SU-DHL-6 (cell line): ENCODE measurements around the gene DOK7.

Experiments
- H2AFZ ChIP-seq: fragments of 200-600 bp; sonication (generic); 2 replicates; pipeline ENCODE4 v1.6.1; 2014; ENCODE audit warnings: low read depth, mild to moderate bottlenecking, moderate library complexity, mixed read lengths, antibody characterized with exemption, low read length; ENCODE audit not compliant: severe bottlenecking
- H3F3A ChIP-seq: fragments of 200-600 bp; shearing (Covaris generic); 2 replicates; pipeline ENCODE4 v1.6.0; 2016; ENCODE audit warnings: antibody characterized with exemption, mild to moderate bottlenecking; ENCODE audit not compliant: insufficient read depth
- H3K27ac ChIP-seq: fragments of 200-600 bp; sonication (generic); 2 replicates; pipeline ENCODE4 v1.5.1; 2016; ENCODE audit warnings: low read depth, mild to moderate bottlenecking, low read length, moderate library complexity, mixed read lengths
- H3K27me3 ChIP-seq: fragments of 200-600 bp; sonication (generic), shearing (Covaris generic); 2 replicates; pipeline ENCODE4 v1.6.0; 2014; ENCODE audit warnings: mild to moderate bottlenecking, low read length
- H3K36me3 ChIP-seq: fragments of 200-600 bp; sonication (generic); 2 replicates; pipeline ENCODE4 v1.6.1; 2014; ENCODE audit warnings: mild to moderate bottlenecking, low read length, mixed read lengths
- H3K4me2 ChIP-seq: fragments of 300-600, 200-600 bp; shearing (Covaris generic), sonication (generic); 2 replicates; pipeline ENCODE4 v1.6.0; 2014; ENCODE audit warnings: low read length, low read depth, mild to moderate bottlenecking; ENCODE audit not compliant: poor library complexity, severe bottlenecking
- H3K4me3 ChIP-seq: fragments of 200-600 bp; sonication (generic); 2 replicates; pipeline ENCODE4 v1.5.1; 2014; ENCODE audit warnings: antibody characterized with exemption, low read length, mild to moderate bottlenecking, mixed read lengths; ENCODE audit not compliant: insufficient read depth, poor library complexity, severe bottlenecking
- H3K79me2 ChIP-seq: fragments of 200-600 bp; sonication (generic); 2 replicates; pipeline ENCODE4 v1.6.1; 2014; ENCODE audit warnings: mild to moderate bottlenecking, low read length, moderate library complexity; ENCODE audit not compliant: insufficient read depth
- H3K9ac ChIP-seq: fragments of 200-600 bp; sonication (generic); 2 replicates; pipeline ENCODE4 v1.7.0; 2014; ENCODE audit warnings: mild to moderate bottlenecking, low read length
- H3K9me2 ChIP-seq: fragments of 200-600 bp; sonication (generic); replicated peaks from 2 replicates; pipeline ENCODE4 v1.6.1; 2014; ENCODE audit warnings: low read length; ENCODE audit not compliant: insufficient read depth
- H3K9me3 ChIP-seq: fragments of 200-600 bp; sonication (generic); 2 replicates; pipeline ENCODE4 v1.6.1; 2014; ENCODE audit warnings: low read length, mixed read lengths; ENCODE audit not compliant: insufficient read depth
- H4K20me1 ChIP-seq: fragments of 200-600 bp; sonication (generic); 2 replicates; pipeline ENCODE4 v1.6.1; 2014; ENCODE audit warnings: low read depth, mild to moderate bottlenecking, antibody characterized with exemption, low read length, moderate library complexity, mixed read lengths
- EZH2phosphoT487 ChIP-seq: fragments of 200-600 bp; sonication (generic), shearing (Covaris generic); conservative IDR thresholded peaks from 2 replicates; pipeline ENCODE4 v1.6.1; 2018; ENCODE audit warnings: mild to moderate bottlenecking, antibody characterized with exemption, low read length, moderate library complexity, mixed read lengths
- TF ChIP-seq, protein P1 (sequence below): fragments of 200-600 bp; sonication (generic); IDR thresholded peaks from one replicate; pipeline ENCODE4 v1.5.1; 2017; ENCODE audit warnings: antibody characterized with exemption, mild to moderate bottlenecking, low read length, moderate library complexity; ENCODE audit not compliant: insufficient read depth, poor library complexity, severe bottlenecking

Gene DOK7

DNA sequence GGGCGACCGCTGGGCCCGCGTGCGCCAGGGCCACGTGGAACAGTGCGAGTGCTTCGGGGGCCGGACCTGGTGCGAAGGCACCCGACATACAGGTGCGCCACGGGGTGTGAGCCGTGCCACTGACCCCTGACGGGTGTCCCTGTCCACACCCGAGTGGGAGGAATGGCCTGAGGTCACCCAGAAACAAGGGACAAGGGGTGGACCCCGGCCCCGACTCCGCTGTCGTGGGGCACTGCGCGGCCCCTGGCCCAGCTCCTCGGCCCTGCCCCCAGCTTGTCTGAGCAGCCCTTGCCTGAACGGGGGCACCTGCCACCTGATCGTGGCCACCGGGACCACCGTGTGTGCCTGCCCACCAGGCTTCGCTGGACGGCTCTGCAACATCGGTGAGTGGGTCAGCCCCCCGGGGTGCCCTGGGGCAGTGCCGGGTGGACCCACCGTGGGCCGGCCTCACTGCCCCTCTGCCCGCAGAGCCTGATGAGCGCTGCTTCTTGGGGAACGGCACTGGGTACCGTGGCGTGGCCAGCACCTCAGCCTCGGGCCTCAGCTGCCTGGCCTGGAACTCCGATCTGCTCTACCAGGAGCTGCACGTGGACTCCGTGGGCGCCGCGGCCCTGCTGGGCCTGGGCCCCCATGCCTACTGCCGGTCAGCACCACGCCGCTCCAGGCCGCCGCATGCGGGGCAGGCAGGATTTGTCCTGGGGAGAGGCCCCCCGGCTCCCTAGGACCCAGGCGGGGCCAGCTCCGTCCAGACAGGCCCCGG lies 18.6 kb upstream of the DOK7 start:
- H3K4me2 ChIP-seq = no peak overlapping the region
- H3F3A ChIP-seq = no peaks in the 10 kb centered on the region
- no peak overlapping the region for H3K27ac ChIP-seq
- no peak overlapping the region for H2AFZ ChIP-seq
- no peaks in the 10 kb centered on the region for H3K36me3 ChIP-seq
- no peaks in the 10 kb centered on the region for H3K27me3 ChIP-seq
- no peaks in the 10 kb centered on the region for H4K20me1 ChIP-seq
- no peaks in the 10 kb centered on the region for H3K9me2 ChIP-seq
- H3K9ac ChIP-seq = no peak overlapping the region
- no peaks in the 10 kb centered on the region for H3K9me3 ChIP-seq
- no peak for TF ChIP-seq EZH2phosphoT487
- TF ChIP-seq, protein P1, sequence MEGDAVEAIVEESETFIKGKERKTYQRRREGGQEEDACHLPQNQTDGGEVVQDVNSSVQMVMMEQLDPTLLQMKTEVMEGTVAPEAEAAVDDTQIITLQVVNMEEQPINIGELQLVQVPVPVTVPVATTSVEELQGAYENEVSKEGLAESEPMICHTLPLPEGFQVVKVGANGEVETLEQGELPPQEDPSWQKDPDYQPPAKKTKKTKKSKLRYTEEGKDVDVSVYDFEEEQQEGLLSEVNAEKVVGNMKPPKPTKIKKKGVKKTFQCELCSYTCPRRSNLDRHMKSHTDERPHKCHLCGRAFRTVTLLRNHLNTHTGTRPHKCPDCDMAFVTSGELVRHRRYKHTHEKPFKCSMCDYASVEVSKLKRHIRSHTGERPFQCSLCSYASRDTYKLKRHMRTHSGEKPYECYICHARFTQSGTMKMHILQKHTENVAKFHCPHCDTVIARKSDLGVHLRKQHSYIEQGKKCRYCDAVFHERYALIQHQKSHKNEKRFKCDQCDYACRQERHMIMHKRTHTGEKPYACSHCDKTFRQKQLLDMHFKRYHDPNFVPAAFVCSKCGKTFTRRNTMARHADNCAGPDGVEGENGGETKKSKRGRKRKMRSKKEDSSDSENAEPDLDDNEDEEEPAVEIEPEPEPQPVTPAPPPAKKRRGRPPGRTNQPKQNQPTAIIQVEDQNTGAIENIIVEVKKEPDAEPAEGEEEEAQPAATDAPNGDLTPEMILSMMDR = no peak
- H3K79me2 ChIP-seq = no peaks in the 10 kb centered on the region
- H3K4me3 ChIP-seq = no peak overlapping the region

DNA sequence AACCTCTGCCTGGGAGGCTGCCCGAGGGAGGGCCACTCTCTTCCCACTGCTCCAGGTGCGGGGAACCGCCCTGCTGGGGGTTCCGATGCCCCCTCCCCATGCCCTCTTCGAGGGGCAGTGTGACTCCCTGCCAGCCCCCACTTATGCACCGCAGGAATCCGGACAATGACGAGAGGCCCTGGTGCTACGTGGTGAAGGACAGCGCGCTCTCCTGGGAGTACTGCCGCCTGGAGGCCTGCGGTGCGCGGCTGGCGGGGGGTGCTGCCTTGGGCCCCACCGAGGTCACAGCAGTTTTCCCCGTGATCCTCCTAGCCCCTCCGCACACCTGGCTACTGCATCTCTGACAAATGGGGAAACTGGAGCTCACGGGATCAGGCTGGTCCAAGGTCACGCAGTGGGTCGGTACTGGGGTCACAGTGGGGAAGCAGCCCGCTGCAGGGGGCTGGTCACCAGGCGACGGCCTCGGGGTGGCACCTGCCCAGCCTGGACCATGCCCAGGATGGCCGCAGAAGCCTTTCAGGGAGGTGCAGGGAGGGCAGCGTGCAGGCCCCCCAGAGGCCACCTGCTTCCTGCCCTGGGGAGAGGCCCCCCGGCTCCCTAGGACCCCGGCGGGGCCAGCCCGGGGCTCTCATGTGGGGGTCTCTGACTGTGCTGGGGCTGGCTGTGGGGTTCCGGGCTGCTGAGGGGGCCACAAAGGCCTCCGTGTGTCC lies 17.8 kb upstream of the DOK7 start:
- H3K9me2 ChIP-seq = no peaks in the 10 kb centered on the region
- no peaks in the 10 kb centered on the region for H3F3A ChIP-seq
- no peak overlapping the region for H3K27ac ChIP-seq
- H3K4me2 ChIP-seq = no peak overlapping the region
- TF ChIP-seq, protein P1 = no peak
- no peak for TF ChIP-seq EZH2phosphoT487
- no peaks in the 10 kb centered on the region for H3K27me3 ChIP-seq
- H3K9ac ChIP-seq = no peak overlapping the region
- H3K4me3 ChIP-seq = no peak overlapping the region
- H3K9me3 ChIP-seq = no peaks in the 10 kb centered on the region
- no peaks in the 10 kb centered on the region for H4K20me1 ChIP-seq
- H3K79me2 ChIP-seq = no peaks in the 10 kb centered on the region
- H2AFZ ChIP-seq = no peak overlapping the region
- no peaks in the 10 kb centered on the region for H3K36me3 ChIP-seq

DNA sequence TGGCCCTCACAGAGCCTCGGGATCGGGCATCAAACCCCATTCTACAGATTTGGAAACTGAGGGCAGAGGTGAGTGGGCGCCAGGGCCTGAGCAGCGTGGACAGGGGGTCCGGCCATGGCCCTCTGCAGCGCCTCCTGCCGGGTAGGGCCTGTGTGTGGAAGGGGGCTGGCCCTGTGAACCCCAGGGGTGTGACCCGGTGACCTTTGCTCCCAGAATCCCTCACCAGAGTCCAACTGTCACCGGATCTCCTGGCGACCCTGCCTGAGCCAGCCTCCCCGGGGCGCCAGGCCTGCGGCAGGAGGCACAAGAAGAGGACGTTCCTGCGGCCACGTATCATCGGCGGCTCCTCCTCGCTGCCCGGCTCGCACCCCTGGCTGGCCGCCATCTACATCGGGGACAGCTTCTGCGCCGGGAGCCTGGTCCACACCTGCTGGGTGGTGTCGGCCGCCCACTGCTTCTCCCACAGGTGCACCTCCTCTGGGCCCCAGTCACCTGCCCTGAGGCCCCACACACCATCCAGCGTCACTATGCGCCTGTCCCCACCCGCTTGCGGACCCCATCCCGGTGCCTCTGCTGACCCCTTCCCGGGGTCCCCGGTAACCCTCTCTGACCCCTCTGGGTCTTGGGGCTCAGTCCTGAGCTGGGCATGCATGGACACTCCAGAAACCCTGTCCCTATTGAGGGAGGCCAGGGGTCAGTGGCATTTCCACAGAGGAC lies 17.1 kb upstream of the DOK7 start:
- no peak overlapping the region for H3K4me3 ChIP-seq
- no peaks in the 10 kb centered on the region for H3F3A ChIP-seq
- no peak overlapping the region for H2AFZ ChIP-seq
- no peaks in the 10 kb centered on the region for H3K36me3 ChIP-seq
- no peaks in the 10 kb centered on the region for H3K9me3 ChIP-seq
- no peaks in the 10 kb centered on the region for H3K79me2 ChIP-seq
- H4K20me1 ChIP-seq = no peaks in the 10 kb centered on the region
- H3K9me2 ChIP-seq = no peaks in the 10 kb centered on the region
- no peak for TF ChIP-seq EZH2phosphoT487
- TF ChIP-seq, protein P1 = no peak
- H3K9ac ChIP-seq = no peak overlapping the region
- no peak overlapping the region for H3K4me2 ChIP-seq
- no peak overlapping the region for H3K27ac ChIP-seq
- no peaks in the 10 kb centered on the region for H3K27me3 ChIP-seq
